HepG2 (cell line): ENCODE measurements around the gene LRRC8C. TPM values are rescaled to one million over a fixed set of nuclear protein-coding genes. Genes with fewer than 3 reads are reported as not detected.
"Not testable (repeated sequence)": the region's sequence is repeated elsewhere in the genome, so short reads cannot be mapped to it uniquely, and the experiment has no call there.

Experiments
- ATAC-seq: fragments of 200-7000 bp; cut with Tn5 transposase; 3 replicates; pipeline ENCODE4 v1.9.1; 2020; ENCODE audit warnings: mild to moderate bottlenecking, moderate library complexity
- BruUV-seq: library from RNA; stranded (reverse); fragments of 400-500 nt; replicated peaks from 2 replicates; lab custom pipeline; 2021; lab: Mats Ljungman, UMichigan
- CTCF ChIA-PET: fragments of 300-600 bp; formaldehyde crosslinking; extraction: SDS; loops from one replicate; lab custom pipeline; 2021; ENCODE audit warnings: low total read pairs, inconsistent platforms, low intra/inter-chr PET ratio; lab: Yijun Ruan, JAX
- POLR2A ChIA-PET: fragments of 350-600 bp; sonication (Branson Sonifier 250); formaldehyde crosslinking; loops from one replicate; lab custom pipeline; 2020; ENCODE audit warnings: antibody characterized with exemption, inconsistent platforms; lab: Yijun Ruan, JAX
- DNase-seq: peaks from one replicate; pipeline ENCODE4 v3.0.0-alpha.2; 2015; ENCODE audit warnings: low spot score
- FAIRE-seq: peaks from 3 replicates; lab custom pipeline; 2011; peaks lifted over from hg19 to GRCh38; lab: Jason Lieb, UNC
- H2AFZ ChIP-seq: one replicate; pipeline ENCODE4 v1.6.1; 2011; ENCODE audit warnings: low read length, inconsistent platforms
- H3K27ac ChIP-seq: fragments of 300-600 bp; 3 replicates; pipeline ENCODE4 v1.8.0; 2011; ENCODE audit warnings: mixed run types, mild to moderate bottlenecking, mixed read lengths, low read length, inconsistent platforms; ENCODE audit not compliant: insufficient read depth; ENCODE audit errors: extremely low read length
- H3K27me3 ChIP-seq, 2 experiments: fragments of 200-600 bp in 1 of 2; 2 replicates in 1 of 2; 3 replicates in 1 of 2; pipeline versions ENCODE4 v1.6.0 to v1.8.0; 2011; ENCODE audit warnings: low read length in 2 of 2, mild to moderate bottlenecking in 2 of 2, moderate library complexity in 2 of 2, inconsistent platforms in 1 of 2; ENCODE audit not compliant: insufficient read depth in 2 of 2, control insufficient read depth in 1 of 2
- H3K36me3 ChIP-seq, 2 experiments: fragments of 200-600 bp in 1 of 2; replicated peaks in 1 of 2; 2 replicates in 1 of 2; 3 replicates in 1 of 2; pipeline versions ENCODE4 v1.5.1 to v1.8.0; 2011; ENCODE audit warnings: low read length in 2 of 2, inconsistent platforms in 1 of 2; ENCODE audit not compliant: insufficient read depth in 2 of 2, control insufficient read depth in 1 of 2
- H3K4me1 ChIP-seq: 2 replicates; pipeline ENCODE4 v1.5.1; 2012; ENCODE audit warnings: low read length, inconsistent platforms; ENCODE audit not compliant: insufficient read depth
- H3K4me2 ChIP-seq: 2 replicates; pipeline ENCODE4 v1.6.0; 2011; ENCODE audit warnings: low read depth, low read length, inconsistent platforms
- H3K4me3 ChIP-seq, 3 experiments: fragments of 200-600 bp in 1 of 3; sonication (generic), shearing (Covaris generic) in 1 of 3; replicated peaks in 1 of 3; 2 replicates each; pipeline ENCODE4 v1.5.1; 2011 to 2016; ENCODE audit warnings: low read length in 3 of 3, inconsistent platforms in 2 of 3, low read depth in 2 of 3, mild to moderate bottlenecking in 2 of 3, control low read depth in 1 of 3, mixed read lengths in 1 of 3; ENCODE audit not compliant: insufficient read depth in 1 of 3
- H3K79me2 ChIP-seq: one replicate; pipeline ENCODE4 v1.6.1; 2011; ENCODE audit warnings: low read length, inconsistent platforms; ENCODE audit not compliant: insufficient read depth
- H3K9ac ChIP-seq: 2 replicates; pipeline ENCODE4 v1.6.0; 2011; ENCODE audit warnings: mild to moderate bottlenecking, low read depth, low read length, inconsistent platforms; ENCODE audit not compliant: insufficient read depth
- H3K9me3 ChIP-seq: 2 replicates; pipeline ENCODE4 v1.5.1; 2012; ENCODE audit warnings: mild to moderate bottlenecking, low read length
- H4K20me1 ChIP-seq: 2 replicates; pipeline ENCODE4 v1.6.0; 2011; ENCODE audit warnings: inconsistent platforms, mild to moderate bottlenecking, low read length, moderate library complexity; ENCODE audit not compliant: insufficient read depth
- NR2F1 ChIP-seq, 2 experiments: fragments of 450-650 bp in 1 of 2; formaldehyde crosslinking in 1 of 2; IDR thresholded peaks; 2 replicates each; pipeline versions ENCODE4 v1.5.0 to v1.6.1; 2016 to 2020; ENCODE audit warnings: mild to moderate bottlenecking in 1 of 2, missing compliant biosample characterization in 1 of 2, missing genetic modification reagents in 1 of 2, moderate library complexity in 1 of 2
- TFAP4 ChIP-seq: sonication (generic); IDR thresholded peaks from 2 replicates; pipeline ENCODE4 v1.6.1; 2016; ENCODE audit warnings: low read depth, borderline replicate concordance
- ZNF564 ChIP-seq: sonication (generic); formaldehyde crosslinking; IDR thresholded peaks from 2 replicates; pipeline ENCODE4 v1.8.1; 2023; ENCODE audit warnings: mild to moderate bottlenecking, missing genetic modification reagents
- WGBS: methylation state at CpG from one replicate; pipeline ENCODE4 v1.1.6; 2017; ENCODE audit warnings: low lambda C conversion rate; 5-methylcytosine and 5-hydroxymethylcytosine counted together
- in situ Hi-C: cut with HindIII; loops from 2 replicates; pipeline ENCODE4 v1.10.0; 2017; ENCODE audit warnings: low pct_unique_long_range_greater_than_20kb; ENCODE audit not compliant: extremely low pct_ligation_motif_present
- intact Hi-C: fragments of 100-400 bp; cut with micrococcal nuclease; formaldehyde crosslinking; loops from one replicate; pipeline ENCODE4 v1.10.0; 2022; ENCODE audit not compliant: unreplicated experiment
- polyA plus RNA-seq, 8 experiments: library from polyadenylated mRNA; depleted of rRNA in 3 of 8; stranded (reverse) in 7 of 8; unstranded in 1 of 8; fragments of >200 nt; fragmentation: Illumina TruSeq in 4 of 8; extraction: Trizol in 4 of 8; gene quantifications; 2 replicates each; pipeline versions ENCODE4 v1.2.1 to v1.2.3, GENCODE V29; 2011 to 2016; ENCODE audit warnings: low read depth in 4 of 8, missing spikeins in 1 of 8, mixed read lengths in 1 of 8; ENCODE audit not compliant: insufficient read depth in 1 of 8
- total RNA-seq, 5 experiments: library from RNA; depleted of rRNA; stranded (reverse); fragments of >200 nt; fragmentation: Illumina TruSeq; extraction: Trizol; gene quantifications; 2 replicates each; pipeline ENCODE4 v1.2.3, GENCODE V29; 2016; ENCODE audit warnings: low read depth in 1 of 5

Gene LRRC8C
- total and polyA plus RNA-seq, 2 of the 13 experiments (the other 11 are each of a cell fraction or from before 2014, with no cell fraction given): 0.22 to 0.32 TPM

DNA sequence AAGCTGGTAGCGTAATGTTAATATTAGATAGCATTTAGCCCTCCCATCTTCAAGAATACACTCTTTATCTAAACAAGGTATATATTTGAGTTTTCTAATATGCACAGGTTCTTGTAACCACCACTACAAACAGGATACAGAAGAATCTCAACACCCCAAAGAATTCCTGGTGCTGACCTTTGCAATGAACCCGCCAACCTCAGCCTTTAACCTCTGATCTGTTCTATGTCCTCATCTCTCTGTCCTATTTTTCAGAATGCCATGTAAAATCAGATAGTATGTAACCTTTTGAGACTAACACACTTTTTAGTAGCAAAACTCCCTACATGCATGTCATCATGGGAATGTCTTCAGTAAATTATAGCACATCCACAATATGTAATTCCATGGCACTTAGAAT lies 71.1 kb downstream of the LRRC8C start:
- BruUV-seq: no TSS peak
- Histone ChIP-seq H3K79me2 (no peaks in the 10 kb centered on the region), H3K9me3 (no peaks in the 10 kb centered on the region), H4K20me1 (no peaks in the 10 kb centered on the region), H2AFZ (no peak overlapping the region), H3K27me3 (no peaks in the 10 kb centered on the region), H3K9ac (no peak overlapping the region)
- CTCF ChIA-PET: no interaction called here
- POLR2A ChIA-PET: no interaction called here
- in situ Hi-C loops (no loop called here), intact Hi-C loops (no loop called here)
- ATAC-seq: no peak
- 0 out of 4 replicates have a peak, but pooled peaks of 1 of the 2 experiments have one; percentile 14 for TF ChIP-seq NR2F1 (CRISPR knock-in tag; IDR thresholded peaks at IDR 0.05)
- TF ChIP-seq TFAP4: no peak
- TF ChIP-seq ZNF564: no peak
- TF ChIP-seq, all 625 proteins: peak for 1
- Histone ChIP-seq H3K4me2 (no peak overlapping the region), H3K4me1 (no peaks in the 10 kb centered on the region), H3K36me3 (no peaks in the 10 kb centered on the region), H3K27ac (no peak overlapping the region), H3K4me3 (no peak overlapping the region)
- no peak for DNase-seq
- FAIRE-seq: no peak
- WGBS: 43% methylated on average over 2 of the region's 2 CpGs

DNA sequence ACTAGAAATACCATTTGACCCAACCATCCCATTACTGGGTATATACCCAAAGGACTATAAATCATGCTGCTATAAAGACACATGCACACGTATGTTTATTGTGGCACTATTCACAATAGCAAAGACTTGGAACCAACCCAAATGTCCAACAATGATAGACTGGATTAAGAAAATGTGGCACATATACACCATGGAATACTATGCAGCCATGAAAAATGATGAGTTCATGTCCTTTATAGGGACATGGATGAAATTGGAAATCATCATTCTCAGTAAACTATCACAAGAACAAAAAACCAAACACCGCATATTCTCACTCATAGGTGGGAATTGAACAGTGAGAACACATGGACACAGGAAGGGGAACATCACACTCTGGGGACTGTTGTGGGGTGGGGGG lies 72.0 kb downstream of the LRRC8C start:
- BruUV-seq, H3K9ac ChIP-seq, H3K4me3 ChIP-seq, H3K9me3 ChIP-seq, DNase-seq, intact Hi-C loops, H4K20me1 ChIP-seq, H2AFZ ChIP-seq, H3K27me3 ChIP-seq, H3K27ac ChIP-seq, FAIRE-seq, H3K4me1 ChIP-seq, H3K79me2 ChIP-seq, H3K4me2 ChIP-seq, CTCF ChIA-PET, POLR2A ChIA-PET, ATAC-seq, H3K36me3 ChIP-seq, in situ Hi-C loops: not testable (repeated sequence)
- 100% methylated on average over 1 of the region's 2 CpGs for WGBS
